DOHH2 (cell line): Measurements from ENCODE around the gene TFF3.

Experiments used
- CTCF ChIP-seq: fragments of 200-600 bp; sonication (generic); IDR thresholded peaks from one replicate; pipeline ENCODE4 v1.5.1; 2014; ENCODE audit warnings: antibody characterized with exemption, mild to moderate bottlenecking, low read depth, low read length; ENCODE audit not compliant: poor library complexity, severe bottlenecking
- EZH2phosphoT487 ChIP-seq: fragments of 200-600 bp; sonication (generic); IDR thresholded peaks from 2 replicates; pipeline ENCODE4 v1.6.1; 2017; ENCODE audit warnings: borderline replicate concordance, mild to moderate bottlenecking, antibody characterized with exemption, low read length, moderate library complexity, mixed read lengths

GRCh38 chr21:42357307-42357706 lies 42.1 kb upstream of the TFF3 start:
- TF ChIP-seq CTCF (no peak), EZH2phosphoT487 (no peak)
